Measurements from ENCODE around the gene DHRSX.
"Not testable (repeated sequence)": the region's sequence is repeated elsewhere in the genome, so short reads cannot be mapped to it uniquely, and the experiment has no call there.

Gene DHRSX

GRCh38 chrX:2462780-2463179 lies 38.0 kb downstream of the DHRSX start:
- no peak overlapping the region for H3K9ac ChIP-seq
- H3K36me3 ChIP-seq (ENCODE audit: insufficient read depth), result no peaks in the 10 kb centered on the region
- no peak overlapping the region for H3K4me3 ChIP-seq (IDR thresholded peaks at IDR 0.05; ENCODE audit: insufficient read depth, low read depth, low read length)
- no peaks in the 10 kb centered on the region for H3K4me1 ChIP-seq (ENCODE audit: low read depth, poor library complexity, severe bottlenecking)
- no peak for TF ChIP-seq CTCF (conservative IDR thresholded peaks at IDR 0.05; ENCODE audit: low read depth, low read length)
- H3K27ac ChIP-seq, result no peak overlapping the region
- H3K79me2 ChIP-seq (ENCODE audit: insufficient read depth, low read depth), result no peaks in the 10 kb centered on the region
- H3K4me2 ChIP-seq, result no peak overlapping the region
- H2AFZ ChIP-seq (ENCODE audit: low read depth), result no peak overlapping the region
- H4K20me1 ChIP-seq (ENCODE audit: insufficient read depth), result no peaks in the 10 kb centered on the region
- no peaks in the 10 kb centered on the region for H3K27me3 ChIP-seq (ENCODE audit: insufficient read depth, low read depth)

GRCh38 chrX:2462074-2462473 lies 38.7 kb downstream of the DHRSX start:
- Histone ChIP-seq H3K4me1 (ENCODE audit: low read depth, poor library complexity, severe bottlenecking) (no peaks in the 10 kb centered on the region), H3K4me2 (no peak overlapping the region), H3K36me3 (ENCODE audit: insufficient read depth) (no peaks in the 10 kb centered on the region), H2AFZ (ENCODE audit: low read depth) (no peak overlapping the region), H3K27me3 (ENCODE audit: insufficient read depth, low read depth) (no peaks in the 10 kb centered on the region), H3K4me3 (IDR thresholded peaks at IDR 0.05; ENCODE audit: insufficient read depth, low read depth, low read length) (no peak overlapping the region), H3K9ac (no peak overlapping the region), H3K79me2 (ENCODE audit: insufficient read depth, low read depth) (no peaks in the 10 kb centered on the region), H4K20me1 (ENCODE audit: insufficient read depth) (no peaks in the 10 kb centered on the region), H3K27ac (no peak overlapping the region)
- TF ChIP-seq CTCF (conservative IDR thresholded peaks at IDR 0.05; ENCODE audit: low read depth, low read length), result no peak

GRCh38 chrX:2461711-2462016 lies 39.1 kb downstream of the DHRSX start:
- Histone ChIP-seq H2AFZ (ENCODE audit: low read depth) (no peak overlapping the region), H3K4me3 (IDR thresholded peaks at IDR 0.05; ENCODE audit: insufficient read depth, low read depth, low read length) (no peak overlapping the region), H3K4me2 (no peak overlapping the region), H3K27me3 (ENCODE audit: insufficient read depth, low read depth) (no peaks in the 10 kb centered on the region), H3K4me1 (ENCODE audit: low read depth, poor library complexity, severe bottlenecking) (no peaks in the 10 kb centered on the region), H3K27ac (no peak overlapping the region), H3K36me3 (ENCODE audit: insufficient read depth) (no peaks in the 10 kb centered on the region), H4K20me1 (ENCODE audit: insufficient read depth) (no peaks in the 10 kb centered on the region), H3K9ac (no peak overlapping the region), H3K79me2 (ENCODE audit: insufficient read depth, low read depth) (no peaks in the 10 kb centered on the region)
- no peak for TF ChIP-seq CTCF (conservative IDR thresholded peaks at IDR 0.05; ENCODE audit: low read depth, low read length)

GRCh38 chrX:2460821-2461710 lies 39.7 kb downstream of the DHRSX start:
- H3K4me2 ChIP-seq; H4K20me1 ChIP-seq (ENCODE audit: insufficient read depth); H3K4me1 ChIP-seq (ENCODE audit: low read depth, poor library complexity, severe bottlenecking); H3K27me3 ChIP-seq (ENCODE audit: insufficient read depth, low read depth); H2AFZ ChIP-seq (ENCODE audit: low read depth); H3K9ac ChIP-seq; H3K79me2 ChIP-seq (ENCODE audit: insufficient read depth, low read depth); H3K27ac ChIP-seq; H3K4me3 ChIP-seq (IDR thresholded peaks at IDR 0.05; ENCODE audit: insufficient read depth, low read depth, low read length); H3K36me3 ChIP-seq (ENCODE audit: insufficient read depth): not testable (repeated sequence)

- H3K4me3 ChIP-seq (IDR thresholded peaks at IDR 0.05; ENCODE audit: insufficient read depth, low read depth, low read length); H3K36me3 ChIP-seq (ENCODE audit: insufficient read depth); H2AFZ ChIP-seq (ENCODE audit: low read depth); H3K4me1 ChIP-seq (ENCODE audit: low read depth, poor library complexity, severe bottlenecking); H3K4me2 ChIP-seq; H4K20me1 ChIP-seq (ENCODE audit: insufficient read depth); H3K9ac ChIP-seq; H3K27me3 ChIP-seq (ENCODE audit: insufficient read depth, low read depth); H3K79me2 ChIP-seq (ENCODE audit: insufficient read depth, low read depth); H3K27ac ChIP-seq: not testable (repeated sequence)
Observed at GRCh38 chrX:2460048-2460447, 40.7 kb downstream of the DHRSX start.
